ENCODE measurements around the gene HIBADH.

HIBADH gene

DNA sequence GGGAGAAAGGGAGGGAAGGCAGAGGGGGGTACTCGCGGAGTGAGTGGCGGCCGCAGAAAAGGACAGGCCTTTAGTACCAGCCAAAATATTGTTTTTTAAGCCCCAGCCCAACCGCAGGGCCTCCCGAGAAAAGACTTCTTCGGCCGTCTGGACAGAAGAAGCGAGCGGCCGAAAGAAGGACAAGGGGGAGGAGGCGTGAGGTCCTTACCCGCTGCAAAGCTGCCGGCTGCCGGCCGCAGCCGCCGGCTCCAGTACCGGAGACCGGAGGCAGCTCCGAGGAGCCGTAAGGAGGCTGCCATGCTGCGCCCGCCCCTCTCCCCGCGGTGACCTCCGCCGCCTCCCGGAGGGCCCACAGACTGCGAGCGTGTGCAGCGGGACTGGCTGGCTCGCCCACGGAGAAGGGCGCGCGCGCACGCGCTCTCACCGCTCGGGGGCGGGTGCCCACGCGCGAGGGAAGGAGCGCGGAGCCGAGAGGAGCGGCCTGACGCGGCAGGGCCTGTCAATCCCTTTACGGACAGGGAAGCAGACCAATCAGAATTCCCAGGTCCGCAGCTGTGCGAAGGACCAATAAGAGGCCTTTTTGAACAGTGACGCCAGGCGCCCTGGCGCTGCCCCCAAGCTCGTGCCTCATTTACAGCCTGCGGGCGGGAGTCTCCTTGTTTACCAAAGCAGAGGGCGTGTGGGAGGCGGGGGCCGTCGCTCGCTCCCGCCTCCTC is at the start of gene HIBADH:
HIBADH (minus strand) TSS at position 394 of the 716 bp plus-strand sequence; CDS start at position 299, 95 bp downstream.
- peak within 1 kb of the TSS; percentile 77 for H3K4me3 ChIP-seq (ENCODE audit: low read depth, low read length)
- CTCF ChIA-PET = interaction anchor here (0.6 to 1.7 kb wide), 4 partner anchors 9 to 467 kb away, joined by 3 to 6 read pairs (median 4); no protein-coding TSS in a partner anchor
- DNase-seq (ENCODE audit: low read depth, low spot score) = peak; percentile 97

DNA sequence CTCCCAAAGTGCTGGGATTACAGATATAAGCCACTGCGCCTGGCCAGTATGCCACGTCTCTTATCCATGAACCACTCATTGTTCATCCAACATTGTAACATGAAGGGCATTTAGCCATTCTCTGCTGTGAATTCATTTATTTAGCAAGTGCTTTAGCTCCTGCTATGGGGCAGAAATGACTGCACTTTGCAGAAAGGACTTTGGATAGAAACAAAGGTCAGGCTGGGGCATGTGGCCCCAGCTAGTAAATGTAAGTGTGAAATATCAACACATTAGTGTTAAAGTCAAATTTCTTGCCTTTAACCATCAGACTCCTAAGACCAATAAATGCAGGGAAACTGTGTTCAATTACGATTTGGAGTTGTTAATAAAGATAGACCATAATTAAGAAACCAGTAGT is 49.5 kb upstream of the HIBADH start:
- H3K4me3 ChIP-seq (ENCODE audit: low read depth, low read length) = no peak overlapping the region
- TF ChIP-seq, protein P1, sequence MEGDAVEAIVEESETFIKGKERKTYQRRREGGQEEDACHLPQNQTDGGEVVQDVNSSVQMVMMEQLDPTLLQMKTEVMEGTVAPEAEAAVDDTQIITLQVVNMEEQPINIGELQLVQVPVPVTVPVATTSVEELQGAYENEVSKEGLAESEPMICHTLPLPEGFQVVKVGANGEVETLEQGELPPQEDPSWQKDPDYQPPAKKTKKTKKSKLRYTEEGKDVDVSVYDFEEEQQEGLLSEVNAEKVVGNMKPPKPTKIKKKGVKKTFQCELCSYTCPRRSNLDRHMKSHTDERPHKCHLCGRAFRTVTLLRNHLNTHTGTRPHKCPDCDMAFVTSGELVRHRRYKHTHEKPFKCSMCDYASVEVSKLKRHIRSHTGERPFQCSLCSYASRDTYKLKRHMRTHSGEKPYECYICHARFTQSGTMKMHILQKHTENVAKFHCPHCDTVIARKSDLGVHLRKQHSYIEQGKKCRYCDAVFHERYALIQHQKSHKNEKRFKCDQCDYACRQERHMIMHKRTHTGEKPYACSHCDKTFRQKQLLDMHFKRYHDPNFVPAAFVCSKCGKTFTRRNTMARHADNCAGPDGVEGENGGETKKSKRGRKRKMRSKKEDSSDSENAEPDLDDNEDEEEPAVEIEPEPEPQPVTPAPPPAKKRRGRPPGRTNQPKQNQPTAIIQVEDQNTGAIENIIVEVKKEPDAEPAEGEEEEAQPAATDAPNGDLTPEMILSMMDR (IDR thresholded peaks at IDR 0.05; ENCODE audit: insufficient read depth, low read length, missing control alignments) = no peak
- DNase-seq (ENCODE audit: low read depth, low spot score) = no peak
- CTCF ChIA-PET = no interaction called here
- POLR2A ChIA-PET = no interaction called here

More for the DNA sequence above, at the start of gene HIBADH:
- TF ChIP-seq, protein P1 (IDR thresholded peaks at IDR 0.05; ENCODE audit: insufficient read depth, low read length, missing control alignments) = peak; percentile 37
- POLR2A ChIA-PET = interaction anchor here (0.9 to 2.5 kb wide), 5 partner anchors 15 to 462 kb away, joined by 3 to 12 read pairs (median 3); partner anchors contain the start of genes HOXA13 and TAX1BP1

DNA sequence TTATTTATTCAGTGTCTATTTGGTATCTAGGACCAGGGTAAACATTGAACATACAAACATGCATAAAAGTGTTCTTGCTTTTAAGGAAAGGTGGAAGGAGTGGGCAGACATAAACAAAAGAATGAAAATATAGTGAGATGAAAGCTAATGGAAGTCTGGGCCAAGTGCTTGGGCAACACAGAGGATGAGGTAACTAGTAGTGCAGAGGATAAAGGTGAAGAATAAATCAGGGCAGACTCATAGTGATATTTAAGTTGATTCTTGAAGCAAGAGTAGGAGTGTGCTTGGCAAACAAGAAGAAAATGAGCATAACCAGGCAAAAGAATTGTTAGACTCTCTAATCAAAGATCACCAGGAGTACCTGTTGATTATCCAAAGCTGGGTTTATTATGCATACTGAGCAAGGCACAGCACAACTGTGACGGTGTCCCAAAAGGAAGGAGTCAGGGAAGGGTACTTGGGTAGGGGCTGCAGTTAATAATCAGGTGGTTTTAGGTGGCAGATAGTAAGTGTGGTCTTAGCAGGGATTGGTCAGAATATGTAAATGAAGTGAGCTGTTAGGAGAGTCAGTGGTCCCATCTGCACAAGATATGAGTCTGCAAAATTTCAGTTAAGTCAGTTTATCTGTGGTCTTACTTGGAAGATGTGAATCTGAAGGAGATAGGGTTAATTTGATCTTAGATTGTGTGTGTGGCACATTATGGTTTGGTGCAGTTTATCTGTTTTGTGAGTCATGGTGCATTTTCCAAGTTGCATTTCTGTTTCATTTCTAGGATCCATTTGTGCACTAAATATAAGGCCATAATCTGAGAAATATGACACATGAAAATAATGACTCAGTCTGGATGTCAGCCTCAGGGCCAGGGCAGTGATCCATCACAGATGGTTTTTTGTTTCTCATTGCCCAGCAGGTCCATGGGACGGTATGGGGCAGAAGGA is 46.7 kb upstream of the HIBADH start:
- peak; percentile 23 for DNase-seq (ENCODE audit: low read depth, low spot score)
- ChIA-PET POLR2A (interaction anchor here (0.7 kb wide), 1 partner anchor 118 kb away, joined by 3 read pairs; no protein-coding TSS in a partner anchor), CTCF (no interaction called here)
- no peak overlapping the region for H3K4me3 ChIP-seq (ENCODE audit: low read depth, low read length)
- TF ChIP-seq, protein P1 (IDR thresholded peaks at IDR 0.05; ENCODE audit: insufficient read depth, low read length, missing control alignments) = no peak

DNA sequence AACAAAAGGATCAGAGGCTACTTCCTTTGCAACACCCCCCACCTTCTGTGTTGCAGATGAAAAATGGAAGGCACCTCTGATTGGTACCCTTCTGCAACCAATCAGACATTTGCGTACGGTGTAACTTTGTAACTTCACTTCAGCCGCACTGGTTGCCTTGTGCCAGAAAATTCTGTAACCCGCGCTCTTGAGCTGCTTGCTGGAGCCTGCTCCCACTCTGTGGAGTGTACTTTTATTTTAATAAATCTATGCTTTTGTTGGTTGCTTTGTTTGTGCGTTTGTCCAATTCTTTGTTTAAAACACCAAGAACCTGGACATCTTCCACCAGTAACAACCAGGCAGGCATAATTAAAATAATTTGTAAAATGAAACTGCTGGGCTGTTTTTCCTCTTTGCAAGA is 45.8 kb upstream of the HIBADH start:
- TF ChIP-seq, protein P1 (IDR thresholded peaks at IDR 0.05; ENCODE audit: insufficient read depth, low read length, missing control alignments) = no peak
- ChIA-PET POLR2A (no interaction called here), CTCF (interaction anchor here (1.0 kb wide), 1 partner anchor 33 kb away, joined by 3 read pairs; no protein-coding TSS in a partner anchor)
- no peak for DNase-seq (ENCODE audit: low read depth, low spot score)
- no peak overlapping the region for H3K4me3 ChIP-seq (ENCODE audit: low read depth, low read length)

DNA sequence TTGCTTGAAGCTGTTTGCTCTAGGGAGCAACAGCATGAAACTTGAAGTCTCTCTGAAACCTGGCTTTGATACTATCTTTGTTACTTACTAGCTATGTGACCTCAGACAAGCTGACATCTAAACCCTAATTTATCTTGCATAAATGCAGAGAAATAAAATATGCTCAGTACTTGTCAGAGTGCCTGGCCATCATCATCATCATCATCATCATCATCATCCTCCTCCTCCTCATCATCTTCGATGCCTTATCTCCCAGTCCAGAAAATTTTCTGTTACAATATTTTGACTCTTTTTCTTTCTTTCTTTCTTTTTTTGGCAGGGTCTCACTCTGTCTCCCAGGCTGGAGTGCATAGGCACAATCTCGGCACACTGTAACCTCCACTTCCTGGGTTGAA is 42.5 kb upstream of the HIBADH start:
- TF ChIP-seq, protein P1 (IDR thresholded peaks at IDR 0.05; ENCODE audit: insufficient read depth, low read length, missing control alignments) = no peak
- H3K4me3 ChIP-seq (ENCODE audit: low read depth, low read length) = no peak overlapping the region
- ChIA-PET POLR2A (no interaction called here), CTCF (no interaction called here)
- no peak for DNase-seq (ENCODE audit: low read depth, low spot score)
